OCI-LY1 (cell line): ENCODE data around the gene KLF7.

Source experiments
- EZH2 ChIP-seq: fragments of 200-600 bp; sonication (generic), shearing (Covaris generic); IDR thresholded peaks from 2 replicates; pipeline ENCODE4 v1.8.0; 2017; ENCODE audit warnings: borderline replicate concordance, mixed run types, mild to moderate bottlenecking, antibody characterized with exemption, low read length, moderate library complexity, mixed read lengths
- TF ChIP-seq, protein P1 (sequence below): fragments of 200-600 bp; sonication (generic), shearing (Covaris generic); IDR thresholded peaks from 2 replicates; pipeline ENCODE4 v1.5.1; 2017; ENCODE audit warnings: mild to moderate bottlenecking, antibody characterized with exemption, low read length, moderate library complexity, mixed read lengths

DNA sequence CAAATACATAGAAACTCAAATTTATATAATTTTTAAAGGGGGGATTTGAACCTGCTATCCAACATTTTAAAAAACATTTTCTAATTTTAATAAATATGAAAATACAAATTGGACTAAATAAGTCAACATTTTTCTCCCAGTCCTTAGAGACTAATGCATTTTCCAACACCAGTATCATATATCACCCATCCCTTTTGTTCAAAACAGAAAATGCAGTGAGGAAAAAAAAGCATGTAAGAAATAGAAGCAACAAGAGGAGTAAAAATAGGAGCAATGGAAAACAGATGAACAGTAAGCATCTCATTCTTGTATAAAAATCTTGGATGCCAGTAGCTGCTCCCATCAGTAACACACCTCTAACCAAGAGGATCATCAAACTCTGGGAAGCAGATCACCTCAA is 25.5 kb downstream of the KLF7 start:
- TF ChIP-seq, protein P1, sequence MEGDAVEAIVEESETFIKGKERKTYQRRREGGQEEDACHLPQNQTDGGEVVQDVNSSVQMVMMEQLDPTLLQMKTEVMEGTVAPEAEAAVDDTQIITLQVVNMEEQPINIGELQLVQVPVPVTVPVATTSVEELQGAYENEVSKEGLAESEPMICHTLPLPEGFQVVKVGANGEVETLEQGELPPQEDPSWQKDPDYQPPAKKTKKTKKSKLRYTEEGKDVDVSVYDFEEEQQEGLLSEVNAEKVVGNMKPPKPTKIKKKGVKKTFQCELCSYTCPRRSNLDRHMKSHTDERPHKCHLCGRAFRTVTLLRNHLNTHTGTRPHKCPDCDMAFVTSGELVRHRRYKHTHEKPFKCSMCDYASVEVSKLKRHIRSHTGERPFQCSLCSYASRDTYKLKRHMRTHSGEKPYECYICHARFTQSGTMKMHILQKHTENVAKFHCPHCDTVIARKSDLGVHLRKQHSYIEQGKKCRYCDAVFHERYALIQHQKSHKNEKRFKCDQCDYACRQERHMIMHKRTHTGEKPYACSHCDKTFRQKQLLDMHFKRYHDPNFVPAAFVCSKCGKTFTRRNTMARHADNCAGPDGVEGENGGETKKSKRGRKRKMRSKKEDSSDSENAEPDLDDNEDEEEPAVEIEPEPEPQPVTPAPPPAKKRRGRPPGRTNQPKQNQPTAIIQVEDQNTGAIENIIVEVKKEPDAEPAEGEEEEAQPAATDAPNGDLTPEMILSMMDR = no peak
- TF ChIP-seq EZH2 = no peak
